ENCODE results near the gene CDH11.

DNA sequence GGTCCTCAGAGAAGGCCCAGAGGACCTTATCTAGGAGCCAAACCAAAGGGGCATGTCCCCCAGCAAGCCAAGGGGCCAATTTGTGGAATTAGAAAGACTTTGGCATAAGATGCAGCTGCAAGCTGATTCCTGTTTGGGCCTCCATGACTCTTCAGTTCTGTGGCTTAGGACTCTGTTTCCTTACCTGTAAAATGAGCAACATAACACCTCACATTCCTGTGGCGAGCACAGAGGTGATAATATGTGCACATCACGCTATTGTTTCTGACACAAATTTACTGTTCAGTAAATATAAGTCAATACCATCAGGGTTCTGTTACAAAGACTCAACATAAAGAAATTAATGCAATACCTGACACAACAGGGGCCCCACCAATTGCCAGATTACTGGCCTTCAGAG is 57.7 kb downstream of the CDH11 start:
- TF ChIP-seq, protein P1, sequence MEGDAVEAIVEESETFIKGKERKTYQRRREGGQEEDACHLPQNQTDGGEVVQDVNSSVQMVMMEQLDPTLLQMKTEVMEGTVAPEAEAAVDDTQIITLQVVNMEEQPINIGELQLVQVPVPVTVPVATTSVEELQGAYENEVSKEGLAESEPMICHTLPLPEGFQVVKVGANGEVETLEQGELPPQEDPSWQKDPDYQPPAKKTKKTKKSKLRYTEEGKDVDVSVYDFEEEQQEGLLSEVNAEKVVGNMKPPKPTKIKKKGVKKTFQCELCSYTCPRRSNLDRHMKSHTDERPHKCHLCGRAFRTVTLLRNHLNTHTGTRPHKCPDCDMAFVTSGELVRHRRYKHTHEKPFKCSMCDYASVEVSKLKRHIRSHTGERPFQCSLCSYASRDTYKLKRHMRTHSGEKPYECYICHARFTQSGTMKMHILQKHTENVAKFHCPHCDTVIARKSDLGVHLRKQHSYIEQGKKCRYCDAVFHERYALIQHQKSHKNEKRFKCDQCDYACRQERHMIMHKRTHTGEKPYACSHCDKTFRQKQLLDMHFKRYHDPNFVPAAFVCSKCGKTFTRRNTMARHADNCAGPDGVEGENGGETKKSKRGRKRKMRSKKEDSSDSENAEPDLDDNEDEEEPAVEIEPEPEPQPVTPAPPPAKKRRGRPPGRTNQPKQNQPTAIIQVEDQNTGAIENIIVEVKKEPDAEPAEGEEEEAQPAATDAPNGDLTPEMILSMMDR (IDR thresholded peaks at IDR 0.05; ENCODE audit: low read depth, low read length, missing input control): no peak
- TF ChIP-seq EGR1 (IDR thresholded peaks at IDR 0.05; ENCODE audit: low read depth in 2 of 2): no peak
- TF ChIP-seq HNF4A (conservative IDR thresholded peaks at IDR 0.05): no peak
- TF ChIP-seq FOXA2 (IDR thresholded peaks at IDR 0.05): no peak
- TF ChIP-seq RAD21 (IDR thresholded peaks at IDR 0.05): no peak
- no peak for TF ChIP-seq TAF1 (conservative IDR thresholded peaks at IDR 0.05)
- TF ChIP-seq, protein P2, sequence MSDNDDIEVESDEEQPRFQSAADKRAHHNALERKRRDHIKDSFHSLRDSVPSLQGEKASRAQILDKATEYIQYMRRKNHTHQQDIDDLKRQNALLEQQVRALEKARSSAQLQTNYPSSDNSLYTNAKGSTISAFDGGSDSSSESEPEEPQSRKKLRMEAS (IDR thresholded peaks at IDR 0.05): no peak
- TF ChIP-seq GABPA (IDR thresholded peaks at IDR 0.05 in 1 of 2, conservative IDR thresholded peaks at IDR 0.05 in 1 of 2): no peak
- no peak for TF ChIP-seq YY1 (IDR thresholded peaks at IDR 0.05)

Data from liver (tissue), 3 donors.